SW 1271 (cell line): Measurements from ENCODE around the gene OR9Q1.
"Not testable (repeated sequence)": the region's sequence is repeated elsewhere in the genome, so short reads cannot be mapped to it uniquely, and the experiment has no call there.

Source experiments
- DNase-seq, 2 experiments: peaks; one replicate each; lab custom pipeline; 2025; lab: John Stamatoyannopoulos, UW

OR9Q1 gene, protein sequence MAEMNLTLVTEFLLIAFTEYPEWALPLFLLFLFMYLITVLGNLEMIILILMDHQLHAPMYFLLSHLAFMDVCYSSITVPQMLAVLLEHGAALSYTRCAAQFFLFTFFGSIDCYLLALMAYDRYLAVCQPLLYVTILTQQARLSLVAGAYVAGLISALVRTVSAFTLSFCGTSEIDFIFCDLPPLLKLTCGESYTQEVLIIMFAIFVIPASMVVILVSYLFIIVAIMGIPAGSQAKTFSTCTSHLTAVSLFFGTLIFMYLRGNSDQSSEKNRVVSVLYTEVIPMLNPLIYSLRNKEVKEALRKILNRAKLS

DNA sequence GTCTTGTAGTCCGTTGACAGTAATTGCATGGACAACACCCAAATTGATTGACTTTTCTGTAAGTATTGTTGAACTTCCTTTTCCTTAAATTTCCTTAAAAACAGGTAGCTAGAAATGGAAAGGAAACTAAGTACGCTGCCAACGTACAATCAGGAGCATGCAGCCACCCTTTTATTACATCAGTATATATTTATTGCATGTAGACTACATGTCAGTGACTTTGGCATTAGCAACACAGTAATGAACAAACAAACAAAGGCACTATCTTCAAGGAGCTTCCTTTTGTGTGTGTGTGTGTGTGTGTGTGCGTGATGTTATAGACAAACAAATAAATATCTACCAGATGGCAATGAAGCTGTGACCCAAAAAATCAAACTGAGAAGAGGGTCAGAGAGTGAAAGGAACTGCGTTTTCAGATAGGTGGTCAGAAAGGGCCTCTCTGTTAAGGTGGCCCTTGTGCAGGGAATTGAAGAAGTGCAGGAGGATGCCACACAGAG lies at the start of gene OR9Q1:
OR9Q1 (plus strand) TSS at position 447 of the 497 bp plus-strand sequence. CDS start 155,564 bp downstream, outside the sequence.
- DNase-seq: no peak

DNA sequence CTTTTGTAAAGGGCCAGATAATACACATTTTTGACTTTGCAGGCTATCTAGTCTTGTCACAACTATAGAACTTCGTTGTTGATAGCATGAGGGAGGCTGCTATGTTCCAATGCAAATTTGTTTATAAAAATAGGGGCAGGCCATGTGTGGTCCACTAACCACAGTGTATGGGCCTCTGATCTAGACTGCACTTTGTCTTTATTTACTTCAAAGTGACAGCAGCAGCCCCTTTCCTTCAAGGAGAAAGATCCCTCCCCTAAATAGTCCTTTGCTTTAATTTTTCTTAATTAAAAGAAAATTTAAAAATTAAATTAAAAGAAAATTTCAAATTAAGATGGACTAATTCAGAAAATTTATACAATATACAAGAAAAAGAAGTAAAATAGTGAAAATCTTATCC lies 49.5 kb upstream of the OR9Q1 start:
- DNase-seq: no peak

DNA sequence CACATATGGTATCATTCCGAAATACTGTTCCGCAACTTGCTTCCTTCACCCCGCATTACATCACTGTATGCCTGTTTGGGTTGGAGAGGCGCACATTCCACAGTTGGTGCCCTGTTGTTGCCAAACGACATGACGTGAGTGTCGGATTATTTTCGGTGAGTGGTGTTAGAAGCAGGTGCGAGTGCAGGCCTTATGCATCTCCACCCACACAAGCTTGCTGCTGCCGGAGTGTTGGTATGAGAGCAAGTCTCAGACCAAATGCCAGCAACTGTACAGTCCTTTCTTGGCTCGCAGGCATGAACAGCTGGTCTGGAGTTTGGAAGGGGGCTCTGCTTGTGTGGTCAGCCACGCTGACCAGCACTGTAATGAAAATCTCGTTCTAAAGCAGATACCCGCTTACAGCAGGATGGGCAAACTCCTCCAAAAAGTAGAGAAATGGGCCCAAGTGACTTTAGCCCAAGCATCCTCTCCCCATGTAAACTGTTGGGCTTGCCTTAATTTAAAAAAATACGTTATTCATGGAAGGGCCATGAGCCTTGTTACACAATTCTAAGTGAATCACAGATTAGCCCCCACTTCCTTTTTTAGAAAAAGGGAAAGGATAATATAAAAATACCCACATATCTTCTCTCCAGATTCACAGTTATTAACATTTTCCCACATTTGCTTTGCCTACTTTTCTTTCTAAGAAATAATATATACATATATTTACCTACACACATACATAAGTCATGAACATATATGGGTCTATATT lies 48.7 kb upstream of the OR9Q1 start:
- DNase-seq: no peak

DNA sequence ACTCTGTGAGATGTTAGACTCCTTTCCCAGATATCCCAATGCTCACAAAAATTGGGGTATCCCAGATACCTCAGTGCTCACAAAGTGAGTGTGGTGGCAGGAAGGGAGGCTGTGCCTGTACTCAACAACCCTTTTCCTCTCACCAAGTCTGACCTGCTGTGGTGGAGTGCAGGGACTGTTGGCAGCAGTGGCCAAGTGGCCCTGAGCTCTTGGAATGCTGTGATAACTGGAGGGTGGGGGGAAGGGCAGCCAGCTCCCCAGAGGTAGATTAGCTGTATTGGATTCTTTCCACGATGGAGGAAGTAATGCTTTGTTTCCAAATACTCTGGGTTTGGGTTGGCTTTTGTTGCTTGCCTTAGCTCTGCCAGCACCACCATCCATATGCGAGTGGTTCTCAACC lies 46.0 kb upstream of the OR9Q1 start:
- no peak for DNase-seq

DNA sequence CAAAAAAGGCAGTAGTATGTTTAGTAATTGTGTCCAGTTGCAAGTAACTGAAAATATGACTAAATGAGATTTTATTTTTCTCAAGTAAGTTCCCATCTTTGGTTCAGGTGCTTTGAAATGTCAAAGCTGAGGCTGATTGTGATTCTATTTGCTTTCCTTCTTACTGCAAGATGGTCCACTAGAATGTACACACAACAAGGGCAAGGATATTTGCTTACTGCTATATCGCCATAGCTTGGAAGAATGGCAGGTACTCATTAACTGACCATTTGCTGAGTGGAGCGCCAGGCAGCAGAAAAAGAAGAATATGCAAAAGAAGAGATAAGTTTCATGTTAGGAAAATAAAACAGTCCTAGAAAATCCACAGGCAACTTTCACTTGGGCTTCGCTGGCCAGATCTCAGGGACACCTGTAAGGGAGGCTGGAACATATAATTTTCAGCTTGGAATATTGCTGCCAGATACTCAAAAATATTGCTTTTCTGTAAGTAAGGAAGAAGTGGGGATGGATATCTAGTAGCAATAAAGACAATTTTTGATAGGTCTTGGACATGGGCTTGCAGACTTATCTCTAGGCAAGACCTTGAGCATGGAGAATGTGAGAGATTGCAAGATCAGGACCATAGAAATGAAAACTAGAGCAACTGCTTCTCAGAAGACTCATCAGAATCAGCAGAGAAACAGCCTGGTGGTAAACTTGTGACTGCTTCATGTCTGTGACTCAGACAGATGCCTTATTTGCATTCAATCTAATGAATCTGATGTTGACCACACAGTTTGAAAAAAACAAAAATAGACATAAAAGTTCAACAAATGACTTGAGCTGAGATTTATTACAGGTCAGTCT lies 44.8 kb upstream of the OR9Q1 start:
- DNase-seq: no peak

DNA sequence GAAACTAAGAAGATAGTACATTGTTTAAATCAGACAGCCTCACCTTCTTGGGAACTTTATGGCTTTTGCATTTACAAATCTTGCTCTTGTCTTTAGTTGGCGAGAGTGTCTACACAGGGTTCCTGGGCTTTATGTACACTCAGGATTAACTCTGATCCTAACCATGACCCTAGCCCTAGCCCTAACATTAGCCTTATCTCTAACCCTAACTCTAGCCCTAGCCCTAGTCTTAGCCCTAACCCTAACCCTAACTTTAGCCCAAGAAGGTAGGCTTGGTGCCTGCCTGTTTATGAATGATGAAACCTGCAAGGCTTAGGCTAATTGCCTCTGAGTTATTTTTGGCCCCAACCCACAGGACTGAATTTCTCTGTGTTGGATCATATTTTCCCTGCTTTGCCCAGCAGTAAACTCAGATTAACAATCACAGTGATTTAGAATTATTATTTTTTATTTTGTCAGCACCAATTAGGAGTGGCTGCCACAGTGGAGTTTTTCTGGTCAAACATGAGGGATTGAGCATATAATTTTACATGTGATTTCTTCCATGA lies 44.1 kb upstream of the OR9Q1 start:
- DNase-seq: no peak

DNA sequence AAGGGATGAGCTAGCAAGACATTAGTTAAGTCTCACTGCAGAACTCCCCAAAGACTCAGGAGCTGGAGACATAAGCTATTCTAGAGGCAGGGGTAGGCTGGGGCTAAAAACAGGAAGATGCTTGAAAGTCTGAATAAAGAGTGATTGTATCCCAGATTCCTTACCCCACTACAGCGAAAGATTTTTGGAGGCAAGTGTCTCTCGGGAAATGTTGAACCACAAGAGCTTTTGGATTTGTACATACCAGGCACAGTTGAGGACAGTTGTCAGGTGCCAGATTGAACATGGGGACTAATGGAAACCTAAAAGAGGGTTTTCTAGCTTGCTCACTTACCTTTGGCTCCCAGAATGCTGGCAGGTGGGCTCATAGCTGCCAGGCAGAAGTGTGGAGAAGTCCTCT lies 43.5 kb upstream of the OR9Q1 start:
- no peak for DNase-seq

DNA sequence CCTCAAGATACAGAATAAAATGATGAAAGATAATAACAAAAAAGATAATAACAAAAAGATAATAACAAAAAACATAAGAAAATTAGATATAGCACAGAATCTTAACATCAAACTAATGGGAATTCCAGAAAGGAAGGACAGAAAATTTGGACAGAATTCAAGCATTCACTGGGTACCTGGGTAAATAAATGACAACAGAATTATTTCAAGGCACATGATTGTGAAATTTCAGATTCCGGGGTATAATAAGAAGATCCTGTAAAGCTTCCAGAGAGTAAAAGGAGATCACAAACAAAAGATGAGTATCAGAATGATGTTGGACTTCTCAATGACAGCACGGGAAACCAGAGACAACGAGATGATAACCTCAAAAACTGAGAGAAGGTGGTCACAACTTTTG lies 42.1 kb upstream of the OR9Q1 start:
- DNase-seq: no peak

DNA sequence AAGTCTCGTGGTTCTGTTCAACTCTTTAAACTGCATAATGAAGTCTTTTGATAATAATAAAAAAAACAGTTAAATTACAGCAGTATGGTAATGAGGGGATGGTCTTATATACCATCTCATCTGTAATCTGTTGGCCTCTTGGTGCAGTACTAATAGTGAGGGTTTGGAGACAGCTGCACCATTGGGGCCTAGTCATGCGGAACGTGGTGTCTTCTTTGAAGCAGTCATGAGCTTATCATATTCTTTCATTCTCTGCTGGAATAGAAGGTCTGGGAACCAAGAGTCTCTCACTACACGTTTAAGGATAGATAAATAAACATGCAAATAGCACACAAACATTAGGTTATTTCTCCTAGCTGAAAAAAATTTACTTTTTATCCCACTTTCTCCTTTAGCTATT lies 40.9 kb upstream of the OR9Q1 start:
- no peak for DNase-seq

DNA sequence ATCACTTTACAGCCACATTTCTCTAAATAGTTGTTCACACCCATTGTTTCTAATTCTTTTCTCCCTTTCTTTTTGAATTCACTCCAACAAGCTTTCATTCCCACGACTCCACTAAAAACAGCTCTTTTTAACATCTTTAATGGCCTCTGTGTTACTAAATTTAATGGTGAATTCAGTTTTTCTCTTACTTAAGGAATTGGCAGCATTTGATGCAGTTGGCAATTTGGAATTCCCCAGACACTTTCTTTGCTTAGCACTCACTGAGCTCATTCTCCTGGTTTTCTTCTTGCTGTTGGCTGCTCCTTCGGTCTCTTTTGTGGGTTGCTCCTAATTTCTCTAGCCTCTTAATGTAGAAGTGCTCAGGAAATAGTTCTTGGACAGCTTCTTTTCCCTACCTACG lies 40.5 kb upstream of the OR9Q1 start:
- no peak for DNase-seq

DNA sequence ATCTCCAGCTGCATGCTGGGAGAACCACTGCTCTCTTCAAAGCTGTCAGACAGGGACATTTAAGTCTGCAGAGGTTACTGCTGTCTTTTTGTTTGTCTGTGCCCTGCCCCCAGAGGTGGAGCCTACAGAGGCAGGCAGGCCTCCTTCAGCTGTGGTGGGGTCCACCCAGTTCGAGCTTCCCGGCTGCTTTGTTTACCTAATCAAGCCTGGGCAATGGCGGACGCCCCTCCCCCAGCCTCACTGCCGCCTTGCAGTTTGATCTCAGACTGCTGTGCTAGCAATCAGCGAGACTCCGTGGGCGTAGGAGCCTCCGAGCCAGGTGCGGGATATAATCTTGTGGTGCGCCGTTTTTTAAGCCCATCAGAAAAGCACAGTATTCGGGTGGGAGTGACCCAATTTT lies 24.2 kb upstream of the OR9Q1 start:
- not testable (repeated sequence) for DNase-seq

DNA sequence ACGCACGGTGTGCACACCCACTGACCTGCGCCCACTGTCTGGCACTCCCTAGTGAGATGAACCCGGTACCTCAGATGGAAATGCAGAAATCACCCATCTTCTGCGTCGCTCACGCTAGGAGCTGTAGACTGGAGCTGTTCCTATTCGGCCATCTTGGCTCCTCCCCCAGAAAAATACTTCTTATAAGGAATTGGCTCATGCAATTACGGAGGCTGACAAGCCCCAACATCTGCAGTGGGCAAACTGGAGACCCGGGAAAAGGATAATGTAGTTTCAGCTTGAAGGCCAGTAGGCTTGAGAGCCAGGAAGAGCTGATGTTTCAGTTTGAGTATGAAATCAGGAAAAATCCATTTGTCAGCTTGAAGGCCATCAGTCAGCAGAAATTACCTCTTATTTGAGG lies 23.7 kb upstream of the OR9Q1 start:
- DNase-seq: not testable (repeated sequence)

DNA sequence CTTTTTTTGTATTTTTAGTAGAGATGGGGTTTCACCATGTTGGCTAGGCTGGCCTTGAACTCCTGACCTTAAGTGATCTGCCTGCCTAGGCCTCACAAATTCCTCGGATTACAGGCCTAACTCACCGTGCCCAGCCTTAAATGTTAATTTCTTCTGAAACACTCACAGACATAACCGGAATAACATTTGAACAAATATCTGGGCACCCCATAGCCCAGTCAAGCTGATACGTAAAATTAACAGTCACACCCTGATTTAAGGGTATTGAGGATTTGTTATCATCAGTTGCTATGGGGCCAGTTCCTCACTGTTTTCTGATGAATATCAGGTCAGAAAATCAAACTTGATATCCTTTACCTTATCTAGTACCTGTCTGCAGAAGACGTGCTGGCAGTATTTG lies 23.0 kb upstream of the OR9Q1 start:
- DNase-seq: no peak

DNA sequence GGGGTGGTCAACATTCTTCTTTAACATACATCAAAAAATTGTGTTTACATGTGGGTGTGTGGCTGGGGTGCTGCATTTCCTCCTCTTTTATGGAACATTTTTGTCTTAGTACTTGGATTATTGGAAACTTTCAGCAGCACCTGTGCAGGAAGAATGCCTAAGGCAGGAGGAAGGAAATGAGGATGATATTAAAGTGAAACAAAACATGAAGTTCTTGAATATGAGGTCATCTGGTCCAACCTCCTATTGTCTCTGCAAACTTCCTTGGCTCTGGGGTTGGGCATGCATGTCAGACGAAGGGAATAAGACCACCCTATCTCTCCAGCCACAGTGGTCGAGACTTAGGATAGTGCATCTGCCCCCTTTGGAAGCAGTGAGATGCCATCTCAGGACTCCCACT lies 20.6 kb upstream of the OR9Q1 start:
- no peak for DNase-seq

DNA sequence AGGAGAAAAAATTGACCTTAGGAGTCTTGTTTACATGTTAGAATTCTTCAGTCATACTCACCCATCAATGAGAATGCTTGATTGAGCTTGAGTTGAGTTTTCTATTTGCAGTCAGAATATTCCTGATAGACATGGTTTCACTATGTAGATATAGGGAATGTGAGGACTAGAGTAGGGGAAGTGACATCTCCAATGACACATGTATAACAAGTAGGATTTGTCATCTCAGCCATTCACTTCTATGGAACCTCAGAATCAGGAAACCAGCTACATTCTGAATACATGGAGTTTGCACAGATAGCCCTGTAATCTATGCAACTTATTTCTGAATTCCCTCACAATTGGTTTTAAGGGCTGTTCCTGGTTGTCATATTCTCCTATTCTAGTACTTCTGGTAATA lies 20.1 kb upstream of the OR9Q1 start:
- DNase-seq: no peak

DNA sequence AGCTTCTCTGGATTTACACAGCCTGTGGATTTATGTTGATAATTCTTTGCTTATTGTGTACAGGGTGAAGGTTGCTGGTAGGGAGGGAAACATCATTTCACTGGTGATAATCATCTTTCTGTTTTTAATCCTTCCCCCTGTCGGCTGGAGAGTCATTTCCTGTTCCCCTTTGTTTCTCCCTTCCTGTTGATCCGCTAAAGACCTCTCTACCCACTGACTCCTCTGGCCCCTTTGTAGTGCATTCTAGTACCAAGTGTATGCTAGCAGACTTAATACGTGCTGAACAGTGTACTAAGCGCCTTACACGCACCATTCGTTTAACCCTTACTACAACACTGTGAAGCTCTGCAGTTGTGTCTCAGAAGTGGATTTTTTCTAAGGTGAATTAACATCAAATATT lies 19.0 kb upstream of the OR9Q1 start:
- no peak for DNase-seq

DNA sequence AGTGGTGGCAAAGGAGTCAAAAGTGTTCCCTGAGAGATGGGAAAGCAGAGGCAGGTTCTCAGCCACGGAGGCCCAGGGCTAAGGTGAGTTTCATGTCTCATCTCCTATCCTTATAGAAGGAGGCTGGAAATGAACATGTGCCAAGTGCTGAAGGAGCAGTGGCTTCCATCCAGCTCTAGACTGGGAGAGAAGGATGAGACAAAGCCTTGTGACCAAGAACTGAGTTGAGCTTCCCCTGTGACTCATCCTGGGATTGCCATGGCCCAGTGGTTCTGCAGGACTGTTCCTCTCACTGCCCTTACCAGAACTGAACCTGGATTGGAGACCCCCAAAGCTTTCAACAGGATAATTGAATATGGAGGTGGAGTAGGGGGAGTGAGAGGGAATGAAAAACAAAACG lies 16.7 kb upstream of the OR9Q1 start:
- no peak for DNase-seq

DNA sequence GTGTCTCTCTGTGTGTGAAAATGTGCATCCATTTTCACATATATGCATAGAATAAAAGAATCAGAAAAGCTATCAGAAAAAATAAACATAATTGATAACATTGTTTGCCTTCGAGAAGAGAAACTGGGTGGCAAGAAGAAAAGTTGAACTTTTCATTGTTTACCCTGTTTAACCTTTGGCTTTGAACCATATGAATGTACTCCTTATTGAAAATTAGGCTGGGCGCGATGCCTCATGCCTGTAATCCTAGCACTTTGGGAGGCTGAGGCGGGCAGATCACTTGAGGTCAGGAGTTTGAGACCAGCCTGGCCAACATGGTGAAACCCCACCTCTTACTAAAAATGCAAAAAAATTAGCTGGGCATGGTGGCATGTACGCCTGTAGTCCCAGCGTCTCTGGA lies 11.9 kb upstream of the OR9Q1 start:
- DNase-seq: no peak

DNA sequence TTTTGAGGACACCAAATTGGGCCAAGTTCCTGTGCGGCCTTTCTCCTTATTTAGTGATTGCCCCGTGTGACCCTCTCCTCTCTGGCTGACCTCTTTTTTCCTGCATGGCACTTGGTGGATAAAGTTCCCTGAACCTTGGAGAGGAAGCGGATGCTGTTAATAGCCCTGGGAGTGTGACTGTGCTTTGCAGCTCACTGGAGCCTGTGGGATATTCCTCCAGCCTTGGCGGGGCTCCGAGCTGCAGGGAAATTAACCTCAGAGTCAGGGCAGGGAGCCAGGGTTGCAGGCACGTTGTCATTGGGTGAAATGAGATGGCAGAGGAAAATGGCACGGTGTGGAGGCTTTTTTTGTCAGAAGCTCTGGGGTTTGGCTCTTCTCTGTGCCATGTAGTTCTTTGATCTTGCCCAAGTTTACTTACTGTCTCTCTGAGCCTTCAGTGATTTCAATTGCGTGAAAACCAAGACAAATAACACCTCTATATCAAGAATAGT lies 965 bp downstream of the OR9Q1 start:
- no peak for DNase-seq

DNA sequence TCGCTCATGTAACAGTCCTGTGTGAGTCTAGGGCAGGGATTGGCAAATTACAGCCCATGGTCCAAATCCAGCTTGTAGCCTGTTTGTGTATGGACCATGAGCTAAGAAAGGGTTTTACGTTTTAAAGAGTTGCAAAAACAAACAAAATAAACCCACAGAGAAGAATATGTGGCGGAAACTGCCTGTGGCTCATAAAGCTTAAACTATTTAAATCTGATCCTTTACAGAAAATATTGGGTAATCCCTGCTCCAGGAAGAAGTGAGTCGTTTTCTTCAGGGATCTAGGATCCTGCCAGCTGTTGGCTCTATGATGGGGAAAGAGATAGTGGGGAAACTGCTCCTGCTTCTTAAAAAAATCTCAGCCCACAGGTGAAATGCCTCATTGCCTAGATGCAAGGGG lies 3.7 kb downstream of the OR9Q1 start:
- no peak for DNase-seq

DNA sequence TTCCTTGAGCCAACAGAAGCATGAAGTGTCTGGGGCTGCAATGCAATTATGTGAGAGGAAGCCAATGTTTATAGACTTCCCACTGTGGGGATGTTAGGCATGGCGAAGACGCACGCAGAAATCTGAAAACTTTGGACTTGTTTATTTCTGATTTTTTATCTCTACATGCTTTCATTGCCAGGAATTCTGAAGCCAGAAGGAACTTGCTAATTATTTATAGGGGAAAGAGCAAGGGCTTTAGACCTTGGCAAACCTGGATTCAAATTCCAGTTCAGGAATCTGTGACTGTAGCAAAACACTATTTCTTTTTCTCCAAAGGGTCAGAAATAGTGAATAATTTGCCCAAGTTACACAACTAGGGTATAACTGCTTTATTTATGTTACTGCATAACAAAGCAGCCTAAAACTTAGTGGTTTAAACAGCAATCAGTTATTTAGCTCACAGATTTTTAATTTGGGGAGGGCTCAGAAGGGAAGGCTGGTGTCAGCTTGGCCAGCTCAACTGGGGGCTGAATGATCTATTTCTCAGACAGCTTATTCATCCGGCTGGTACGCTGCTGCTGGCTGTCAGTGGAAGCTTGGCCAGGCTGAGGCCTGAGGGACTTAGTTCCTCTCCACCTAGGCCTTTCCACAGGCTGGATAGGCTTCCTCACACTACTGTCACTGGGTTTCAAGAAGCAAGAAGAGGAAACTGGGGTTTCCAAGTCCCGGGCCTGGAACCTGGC lies 5.2 kb downstream of the OR9Q1 start:
- DNase-seq: no peak
